ENCODE results near the gene DNAI2.
"Not testable (repeated sequence)": the region's sequence is repeated elsewhere in the genome, so short reads cannot be mapped to it uniquely, and the experiment has no call there.

DNAI2 gene

GRCh38 chr17:74245145-74245831 lies 28.7 kb upstream of the DNAI2 start:
- DNase-seq = no peak

DNA sequence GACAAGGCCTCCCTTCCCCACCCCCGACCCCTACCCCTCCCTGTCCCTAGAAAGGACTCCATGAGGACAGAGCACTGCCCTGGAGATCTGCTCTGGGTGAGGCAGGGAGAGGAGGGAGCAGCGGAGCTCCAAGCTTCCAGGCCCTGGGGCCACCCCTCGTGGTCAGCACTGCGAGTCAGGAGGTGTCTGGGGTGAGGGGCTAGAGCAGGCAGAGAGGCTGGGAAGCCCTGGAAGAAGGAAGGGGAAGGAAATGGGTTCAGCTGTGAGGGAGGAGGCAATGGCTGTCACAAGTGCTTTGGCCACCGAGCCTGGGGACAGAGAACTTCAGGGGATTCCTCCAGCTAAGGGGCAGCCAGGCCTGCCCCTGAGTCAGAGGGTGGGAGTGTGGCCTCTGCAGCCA lies 28.2 kb upstream of the DNAI2 start:
- DNase-seq = no peak

GRCh38 chr17:74249590-74250270 lies 24.3 kb upstream of the DNAI2 start:
- no peak for DNase-seq

DNA sequence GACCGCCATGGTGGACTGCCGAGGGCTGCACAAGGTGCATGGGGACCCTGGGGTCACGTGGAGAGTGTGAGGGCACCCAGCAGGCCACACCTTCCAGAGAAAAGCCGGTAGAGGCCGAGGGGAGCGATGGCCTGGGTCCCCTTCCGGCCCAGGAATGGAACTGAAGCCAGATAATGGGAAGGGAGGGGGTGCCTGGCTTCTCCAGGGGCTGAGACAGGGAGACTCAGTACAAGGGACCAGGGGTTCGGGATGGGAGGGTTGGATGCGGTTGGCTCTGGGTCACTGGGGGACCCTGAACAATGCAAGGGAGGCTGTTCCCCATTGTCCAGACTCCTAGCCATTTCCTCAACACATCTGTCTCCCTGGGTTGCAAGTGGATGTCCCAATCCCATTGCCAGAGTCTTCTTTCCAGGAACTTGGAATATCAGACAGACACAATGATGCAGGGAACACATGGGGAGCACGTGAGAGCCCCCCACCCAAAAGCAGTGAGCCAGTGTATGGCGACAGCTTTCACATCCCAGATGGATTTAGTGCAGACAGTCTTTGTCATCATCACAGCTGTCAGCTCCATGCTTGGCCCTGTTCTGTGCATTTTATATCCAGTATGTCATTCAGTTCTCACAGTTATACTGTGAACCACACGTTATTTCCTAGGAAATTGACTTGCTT lies 23.6 kb upstream of the DNAI2 start:
- DNase-seq = no peak

DNA sequence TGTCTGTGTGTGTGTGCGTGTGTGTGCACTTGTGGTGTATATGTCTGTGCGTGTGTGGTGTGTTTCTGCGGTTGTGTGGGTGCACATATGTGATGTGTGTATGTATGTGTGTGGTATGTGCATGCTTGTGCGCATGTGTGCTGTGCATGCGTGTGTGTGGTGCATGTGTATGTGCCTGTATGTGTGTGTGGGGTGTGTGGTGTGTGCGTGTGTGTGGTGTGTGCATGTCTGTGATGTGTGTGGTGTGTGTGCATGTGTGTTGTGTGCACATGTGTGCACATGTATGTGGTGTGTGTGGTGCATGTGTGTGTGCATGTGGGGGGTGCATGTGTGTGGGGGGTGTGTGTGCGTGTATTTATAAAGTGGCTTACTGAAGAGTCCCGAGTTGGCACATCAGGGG lies 23.0 kb upstream of the DNAI2 start:
- DNase-seq = no peak

DNA sequence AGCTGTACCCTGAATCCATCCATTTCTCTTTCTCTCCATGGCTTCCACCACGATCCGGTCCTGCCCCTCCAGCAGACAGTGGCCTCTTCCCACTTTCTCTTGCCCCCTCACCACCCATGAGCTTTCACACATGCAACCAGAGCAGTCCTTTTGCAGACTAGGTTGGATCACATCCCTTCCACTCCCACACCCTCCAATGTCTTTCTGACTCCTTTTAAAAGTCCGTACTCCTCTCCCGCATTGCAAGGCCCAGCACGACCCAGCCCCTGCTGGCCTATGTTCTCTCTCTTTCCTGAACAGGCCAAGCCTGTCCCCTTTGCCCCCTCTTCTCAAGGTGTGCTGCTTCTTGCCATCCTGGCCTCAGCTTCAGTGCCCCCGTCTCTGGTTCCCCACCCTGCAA lies 22.5 kb upstream of the DNAI2 start:
- DNase-seq = no peak

- DNase-seq = no peak
These were observed 21.8 kb upstream of the DNAI2 start for GRCh38 chr17:74252211-74252610.

DNA sequence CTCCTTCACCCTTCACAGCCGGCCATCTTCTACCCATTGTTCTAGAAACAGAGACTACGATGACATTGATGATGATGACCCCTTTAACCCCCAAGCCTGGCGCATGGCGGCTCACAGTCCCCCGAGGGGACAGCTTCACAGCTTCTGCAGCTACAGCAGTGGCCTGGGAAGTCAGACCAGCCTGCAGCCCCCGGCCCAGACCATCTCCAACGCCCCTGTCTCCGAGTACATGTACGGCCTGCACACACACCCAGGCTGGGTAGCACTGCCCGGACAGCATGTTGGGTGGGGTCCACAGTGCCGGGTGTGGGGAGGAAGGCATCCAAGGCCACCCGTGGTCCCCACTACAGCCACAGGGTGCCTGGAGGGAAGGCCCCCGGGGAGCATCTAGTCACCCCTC lies 21.0 kb upstream of the DNAI2 start:
- no peak for DNase-seq

DNA sequence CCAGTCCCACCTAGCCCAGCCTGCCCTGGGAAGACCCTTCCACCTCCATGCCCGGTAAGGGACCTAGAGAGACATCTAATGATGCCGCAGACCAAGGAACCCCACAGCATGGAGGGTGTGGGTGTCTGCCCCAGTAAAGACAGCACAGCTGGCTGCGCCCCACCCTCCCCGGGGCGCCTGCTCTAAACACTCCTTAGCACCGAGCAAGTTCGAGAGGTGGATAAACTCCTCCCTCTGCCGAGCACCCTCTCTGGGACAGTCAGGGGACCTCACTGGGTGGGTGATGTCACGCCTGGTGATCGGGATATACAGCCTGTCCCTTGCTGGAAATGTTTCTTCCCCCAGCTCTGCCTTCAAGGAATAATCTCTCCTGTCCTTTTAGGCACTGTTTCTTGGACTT lies 16.7 kb upstream of the DNAI2 start:
- no peak for DNase-seq

- DNase-seq = no peak
These were observed 14.1 kb upstream of the DNAI2 start for GRCh38 chr17:74259667-74260524.

- no peak for DNase-seq
These were observed 13.5 kb upstream of the DNAI2 start for GRCh38 chr17:74260525-74260850.

DNA sequence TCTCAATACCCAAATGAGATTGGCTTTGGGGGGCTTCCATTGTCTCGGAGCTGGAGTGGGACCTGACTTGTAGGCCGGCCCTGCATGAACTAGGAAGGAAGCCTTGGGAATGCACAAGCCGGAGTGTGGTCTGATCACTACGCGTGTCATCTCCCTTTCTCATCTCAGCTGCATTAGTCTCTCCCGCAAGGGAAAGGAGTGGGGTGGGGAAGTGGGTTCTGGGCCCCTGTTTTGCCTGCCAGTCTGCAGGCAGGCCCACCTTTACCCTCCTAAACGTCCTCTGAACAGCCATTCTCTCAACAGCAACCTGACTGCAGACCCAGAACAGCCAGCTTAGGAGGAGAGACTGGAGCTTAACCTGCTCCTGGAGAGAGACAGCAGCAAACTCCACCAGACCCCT lies 11.4 kb upstream of the DNAI2 start:
- DNase-seq = no peak

DNA sequence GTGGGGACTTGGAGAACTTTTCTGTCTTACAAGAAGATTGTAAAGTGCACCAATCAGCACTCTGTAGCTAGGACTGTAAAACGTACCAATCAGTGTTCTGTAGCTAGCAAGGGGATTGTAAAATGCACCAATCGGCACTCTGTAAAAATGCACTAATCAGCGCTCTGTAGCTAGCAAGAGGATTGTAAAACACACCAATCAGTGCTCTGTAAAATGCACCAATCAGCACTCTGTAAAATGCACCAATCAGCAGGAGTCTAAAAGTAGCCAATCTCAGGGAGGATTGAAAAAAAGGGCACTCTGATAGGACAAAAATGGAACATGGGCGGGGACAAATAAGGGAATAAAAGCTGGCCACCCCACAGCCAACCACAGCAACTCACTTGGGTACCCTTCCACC lies 7.0 kb upstream of the DNAI2 start:
- not testable (repeated sequence) for DNase-seq

GRCh38 chr17:74267579-74267978 lies 6.5 kb upstream of the DNAI2 start:
- DNase-seq = no peak

DNA sequence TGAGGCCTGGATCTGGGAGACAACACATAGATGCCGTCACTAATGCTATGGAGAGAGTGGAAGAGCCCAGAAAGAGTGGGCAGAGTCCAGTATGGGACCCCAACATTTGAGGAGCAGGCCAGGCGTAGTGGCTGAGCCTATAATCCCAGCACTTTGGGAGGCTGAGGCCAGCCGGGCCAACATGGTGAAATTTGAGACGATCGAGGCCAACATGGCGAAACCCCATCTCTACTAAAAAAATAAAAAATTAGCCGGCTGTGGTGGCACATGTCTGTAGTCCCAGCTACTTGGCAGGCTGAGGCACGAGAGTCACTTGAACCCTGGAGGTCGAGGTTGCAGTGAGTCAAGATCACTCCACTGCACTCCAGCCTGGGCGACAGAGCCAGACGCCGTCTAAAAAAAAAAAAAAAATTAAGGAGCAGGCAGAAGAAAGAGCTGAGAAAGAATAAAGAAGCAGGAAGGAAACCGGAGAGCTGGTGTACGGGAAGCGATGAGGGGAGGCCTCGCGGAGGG lies 6.0 kb upstream of the DNAI2 start:
- no peak for DNase-seq

GRCh38 chr17:74268558-74268957 lies 5.5 kb upstream of the DNAI2 start:
- DNase-seq = no peak

- no peak for DNase-seq
These were observed 3.7 kb upstream of the DNAI2 start for GRCh38 chr17:74270333-74270732.

GRCh38 chr17:74271281-74271680 lies 2.8 kb upstream of the DNAI2 start:
- DNase-seq = no peak

- DNase-seq = no peak
These were observed 2.0 kb upstream of the DNAI2 start for GRCh38 chr17:74271901-74272561.

GRCh38 chr17:74272731-74273201 lies 1.3 kb upstream of the DNAI2 start:
- no peak for DNase-seq

GRCh38 chr17:74274709-74275340 lies 791 bp downstream of the DNAI2 start:
- DNase-seq = no peak

- DNase-seq = no peak
These were observed 2.0 kb downstream of the DNAI2 start for GRCh38 chr17:74276051-74276476.

Data from NCI-H2081 (cell line).